SK-N-SH (cell line): Measurements from ENCODE around the gene ANKS1B. TPM values are rescaled to one million over a fixed set of nuclear protein-coding genes. Genes with fewer than 3 reads are reported as not detected.

ENCODE experiments used
- CTCF ChIA-PET: fragments of 300-600, 350-600 bp; formaldehyde crosslinking; extraction: SDS; loops from one replicate; lab custom pipeline; 2021; lab: Yijun Ruan, JAX
- POLR2A ChIA-PET: fragments of 350-600 bp; sonication (Branson Sonifier 250); formaldehyde crosslinking; extraction: SDS; loops from one replicate; lab custom pipeline; 2020; ENCODE audit warnings: antibody characterized with exemption, inconsistent platforms; lab: Yijun Ruan, JAX
- DNase-seq: peaks from one replicate; pipeline ENCODE4 v3.0.0; 2012
- H2AFZ ChIP-seq: fragments of 200-600 bp; sonication (generic); 2 replicates; pipeline ENCODE4 v1.8.1; 2016; ENCODE audit warnings: antibody characterized with exemption, mild to moderate bottlenecking, low read depth
- H3F3A ChIP-seq: fragments of 200-600 bp; sonication (generic); replicated peaks from 2 replicates; pipeline ENCODE3; 2016; ENCODE audit warnings: antibody characterized with exemption, mild to moderate bottlenecking; ENCODE audit not compliant: insufficient read depth
- H3K27ac ChIP-seq, 2 experiments: fragments of 200-500 bp in 1 of 2; fragments of 200-600 bp in 1 of 2; sonication (Bioruptor generic) in 1 of 2; sonication (generic), shearing (Covaris generic) in 1 of 2; 2 replicates each; pipeline versions ENCODE4 v1.5.1 to v1.6.1; 2014 to 2016; ENCODE audit warnings: low read depth in 2 of 2, inconsistent platforms in 1 of 2, low read length in 1 of 2, mild to moderate bottlenecking in 1 of 2, mixed read lengths in 1 of 2
- H3K27me3 ChIP-seq: fragments of 200-600 bp; sonication (generic), shearing (Covaris generic); 2 replicates; pipeline ENCODE4 v1.6.1; 2016; ENCODE audit warnings: mixed run types; ENCODE audit not compliant: insufficient read depth
- H3K36me3 ChIP-seq, 2 experiments: fragments of 200-500 bp in 1 of 2; fragments of 200-600 bp in 1 of 2; sonication (Bioruptor generic) in 1 of 2; sonication (generic) in 1 of 2; replicated peaks in 1 of 2; 2 replicates each; pipeline versions ENCODE3 to v1.5.1; 2014 to 2016; ENCODE audit warnings: low read length in 1 of 2, mild to moderate bottlenecking in 1 of 2; ENCODE audit not compliant: insufficient read depth in 2 of 2, control insufficient read depth in 1 of 2
- H3K4me1 ChIP-seq, 2 experiments: fragments of 200-500 bp in 1 of 2; fragments of 200-600 bp in 1 of 2; sonication (Bioruptor generic) in 1 of 2; sonication (generic), shearing (Covaris generic) in 1 of 2; 2 replicates each; pipeline versions ENCODE4 v1.5.1 to v1.6.1; 2014 to 2016; ENCODE audit warnings: low read depth in 1 of 2, low read length in 1 of 2, mixed run types in 1 of 2; ENCODE audit not compliant: insufficient read depth in 2 of 2, control insufficient read depth in 1 of 2
- H3K4me2 ChIP-seq: fragments of 200-600 bp; sonication (generic), shearing (Covaris generic); 2 replicates; pipeline ENCODE4 v1.6.1; 2017; ENCODE audit warnings: mixed run types
- H3K4me3 ChIP-seq, 2 experiments: fragments of 200-500 bp in 1 of 2; fragments of 200-600 bp in 1 of 2; sonication (Bioruptor generic) in 1 of 2; sonication (generic), shearing (Covaris generic) in 1 of 2; 2 replicates each; pipeline versions ENCODE4 v1.5.1 to v1.8.1; 2014 to 2016; ENCODE audit warnings: low read depth in 2 of 2, inconsistent platforms in 1 of 2, low read length in 1 of 2, mild to moderate bottlenecking in 1 of 2, mixed read lengths in 1 of 2, moderate library complexity in 1 of 2
- H3K79me2 ChIP-seq: fragments of 200-600 bp; sonication (generic); 2 replicates; pipeline ENCODE4 v1.8.1; 2017; ENCODE audit warnings: mild to moderate bottlenecking; ENCODE audit not compliant: insufficient read depth
- H3K9ac ChIP-seq: fragments of 200-600 bp; sonication (generic); 2 replicates; pipeline ENCODE4 v1.6.1; 2017; ENCODE audit warnings: mixed run types
- H3K9me2 ChIP-seq: fragments of 200-600 bp; sonication (generic); 2 replicates; pipeline ENCODE4 v1.6.1; 2017; ENCODE audit warnings: mixed run types
- H3K9me3 ChIP-seq: fragments of 200-600 bp; sonication (generic); 2 replicates; pipeline ENCODE4 v1.6.1; 2017; ENCODE audit warnings: mixed run types, mild to moderate bottlenecking, moderate library complexity
- H4K20me1 ChIP-seq: fragments of 200-600 bp; sonication (generic); 2 replicates; pipeline ENCODE4 v1.6.1; 2017; ENCODE audit warnings: mild to moderate bottlenecking, mixed run types; ENCODE audit not compliant: insufficient read depth
- EP300 ChIP-seq, 2 experiments: IDR thresholded peaks; 2 replicates each; pipeline versions ENCODE4 v1.4.0 to v1.6.1; 2012; ENCODE audit warnings: borderline replicate concordance in 1 of 2, low read depth in 1 of 2, low read length in 1 of 2
- FOXJ3 ChIP-seq: sonication (generic); formaldehyde crosslinking; IDR thresholded peaks from 2 replicates; pipeline ENCODE4 v1.5.1; 2020; ENCODE audit warnings: mild to moderate bottlenecking, missing genetic modification reagents
- FOXM1 ChIP-seq: IDR thresholded peaks from 2 replicates; pipeline ENCODE4 v1.4.0; 2012; ENCODE audit warnings: low read depth, mild to moderate bottlenecking
- GABPA ChIP-seq: IDR thresholded peaks from 2 replicates; pipeline ENCODE4 v1.4.0; 2012; ENCODE audit warnings: low read depth, mild to moderate bottlenecking
- GATA2 ChIP-seq: sonication (generic); formaldehyde crosslinking; IDR thresholded peaks from 2 replicates; pipeline ENCODE4 v1.5.0; 2020; ENCODE audit warnings: mild to moderate bottlenecking, missing genetic modification reagents
- JUND ChIP-seq: IDR thresholded peaks from 2 replicates; pipeline ENCODE4 v1.4.0; 2012
- MEF2A ChIP-seq: IDR thresholded peaks from 2 replicates; pipeline ENCODE4 v1.4.0; 2012; ENCODE audit warnings: low read depth, borderline replicate concordance
- NFIC ChIP-seq: IDR thresholded peaks from 2 replicates; pipeline ENCODE4 v1.4.0; 2012; ENCODE audit warnings: borderline replicate concordance
- POLR2AphosphoS5 ChIP-seq: IDR thresholded peaks from 2 replicates; pipeline ENCODE4 v1.6.1; 2012; ENCODE audit warnings: low read depth, low read length
- RAD21 ChIP-seq: IDR thresholded peaks from 2 replicates; pipeline ENCODE4 v1.6.1; 2012; ENCODE audit warnings: mild to moderate bottlenecking, low read length
- RFX5 ChIP-seq: IDR thresholded peaks from 2 replicates; pipeline ENCODE4 v1.6.1; 2012; ENCODE audit warnings: mild to moderate bottlenecking, improper control_type of control experiment, low read length
- SMC3 ChIP-seq: IDR thresholded peaks from 2 replicates; pipeline ENCODE4 v1.6.1; 2012; ENCODE audit warnings: low read depth, low read length, improper control_type of control experiment
- TAF1 ChIP-seq: IDR thresholded peaks from 2 replicates; pipeline ENCODE4 v1.6.1; 2012; ENCODE audit warnings: low read depth, mild to moderate bottlenecking, low read length, moderate library complexity, borderline replicate concordance
- TCF12 ChIP-seq: IDR thresholded peaks from 2 replicates; pipeline ENCODE4 v1.4.0; 2012
- TEAD4 ChIP-seq: IDR thresholded peaks from 2 replicates; pipeline ENCODE4 v1.4.0; 2012; ENCODE audit warnings: mild to moderate bottlenecking, borderline replicate concordance; ENCODE audit not compliant: insufficient read depth
- WGBS: methylation state at CpG from one replicate; pipeline ENCODE4 v1.1.6; 2017; ENCODE audit warnings: low lambda C conversion rate; 5-methylcytosine and 5-hydroxymethylcytosine counted together
- polyA plus RNA-seq, 3 experiments: library from polyadenylated mRNA; depleted of rRNA; stranded (reverse); fragments of >200 nt; gene quantifications; 2 replicates each; pipeline ENCODE4 v1.2.3, GENCODE V29; 2012
- TF ChIP-seq, protein P1 (sequence below): IDR thresholded peaks from 2 replicates; pipeline ENCODE4; 2012
- TF ChIP-seq, protein P2 (sequence below): fragments of 200-600 bp; sonication (generic); IDR thresholded peaks from 2 replicates; pipeline ENCODE4 v1.6.1; 2017; ENCODE audit warnings: antibody characterized with exemption, mild to moderate bottlenecking, moderate library complexity
- TF ChIP-seq, protein P3 (sequence below): fragments of 150-350 bp; IDR thresholded peaks from 2 replicates; pipeline ENCODE4 v1.6.1; 2017; ENCODE audit warnings: antibody characterized with exemption, low read length, low read depth, borderline replicate concordance
- TF ChIP-seq, protein P4 (sequence below): IDR thresholded peaks from 2 replicates; pipeline ENCODE4 v1.4.0; 2012; ENCODE audit warnings: low read depth, borderline replicate concordance

Gene ANKS1B
- polyA plus RNA-seq, 1 of the 3 experiments (the other 2 are of a cell fraction), result 1.8 TPM

DNA sequence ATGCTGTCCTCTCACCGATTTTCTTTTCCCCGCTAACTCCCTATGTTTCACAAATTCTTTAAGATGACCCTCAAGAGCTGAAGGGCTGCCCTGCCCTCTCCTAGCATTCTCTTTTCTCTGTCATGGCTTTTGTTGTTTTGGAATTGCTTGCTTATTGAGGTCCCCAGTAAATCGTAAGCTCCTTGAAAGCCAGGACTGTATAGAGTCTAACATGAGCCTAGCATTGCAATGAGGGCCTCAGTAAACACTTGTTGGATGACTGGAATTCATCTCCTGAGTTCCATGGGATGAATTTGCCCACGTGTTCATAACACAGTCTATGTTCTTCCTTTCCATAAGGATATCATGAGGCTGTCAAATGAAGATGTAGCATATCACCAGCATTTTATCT, 1247.4 kb downstream of the ANKS1B start:
- H3K79me2 ChIP-seq, result no peaks in the 10 kb centered on the region
- H3K4me2 ChIP-seq, result no peak overlapping the region
- no peaks in the 10 kb centered on the region for H3K27me3 ChIP-seq
- POLR2A ChIA-PET, result no interaction called here
- DNase-seq, result no peak
- no peaks in the 10 kb centered on the region for H3F3A ChIP-seq
- H2AFZ ChIP-seq, result no peak overlapping the region
- WGBS, result 45% methylated on average over 4 of the region's 4 CpGs
- H3K36me3 ChIP-seq, result peaks cover 6 to 11% of the 10 kb centered on the region in 2 experiments
- H3K9me3 ChIP-seq, result no peaks in the 10 kb centered on the region
- TF ChIP-seq, protein P1, sequence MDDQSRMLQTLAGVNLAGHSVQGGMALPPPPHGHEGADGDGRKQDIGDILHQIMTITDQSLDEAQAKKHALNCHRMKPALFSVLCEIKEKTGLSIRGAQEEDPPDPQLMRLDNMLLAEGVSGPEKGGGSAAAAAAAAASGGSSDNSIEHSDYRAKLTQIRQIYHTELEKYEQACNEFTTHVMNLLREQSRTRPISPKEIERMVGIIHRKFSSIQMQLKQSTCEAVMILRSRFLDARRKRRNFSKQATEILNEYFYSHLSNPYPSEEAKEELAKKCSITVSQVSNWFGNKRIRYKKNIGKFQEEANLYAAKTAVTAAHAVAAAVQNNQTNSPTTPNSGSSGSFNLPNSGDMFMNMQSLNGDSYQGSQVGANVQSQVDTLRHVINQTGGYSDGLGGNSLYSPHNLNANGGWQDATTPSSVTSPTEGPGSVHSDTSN, result no peak
- TF ChIP-seq, protein P2, sequence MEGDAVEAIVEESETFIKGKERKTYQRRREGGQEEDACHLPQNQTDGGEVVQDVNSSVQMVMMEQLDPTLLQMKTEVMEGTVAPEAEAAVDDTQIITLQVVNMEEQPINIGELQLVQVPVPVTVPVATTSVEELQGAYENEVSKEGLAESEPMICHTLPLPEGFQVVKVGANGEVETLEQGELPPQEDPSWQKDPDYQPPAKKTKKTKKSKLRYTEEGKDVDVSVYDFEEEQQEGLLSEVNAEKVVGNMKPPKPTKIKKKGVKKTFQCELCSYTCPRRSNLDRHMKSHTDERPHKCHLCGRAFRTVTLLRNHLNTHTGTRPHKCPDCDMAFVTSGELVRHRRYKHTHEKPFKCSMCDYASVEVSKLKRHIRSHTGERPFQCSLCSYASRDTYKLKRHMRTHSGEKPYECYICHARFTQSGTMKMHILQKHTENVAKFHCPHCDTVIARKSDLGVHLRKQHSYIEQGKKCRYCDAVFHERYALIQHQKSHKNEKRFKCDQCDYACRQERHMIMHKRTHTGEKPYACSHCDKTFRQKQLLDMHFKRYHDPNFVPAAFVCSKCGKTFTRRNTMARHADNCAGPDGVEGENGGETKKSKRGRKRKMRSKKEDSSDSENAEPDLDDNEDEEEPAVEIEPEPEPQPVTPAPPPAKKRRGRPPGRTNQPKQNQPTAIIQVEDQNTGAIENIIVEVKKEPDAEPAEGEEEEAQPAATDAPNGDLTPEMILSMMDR, result no peak
- no peak for TF ChIP-seq POLR2AphosphoS5
- TF ChIP-seq SMC3, result no peak
- no peak for TF ChIP-seq GATA2 (CRISPR knock-in tag)
- no peak for TF ChIP-seq NFIC
- no peak for TF ChIP-seq FOXJ3 (CRISPR knock-in tag)
- no peak for TF ChIP-seq GABPA
- TF ChIP-seq, protein P3, sequence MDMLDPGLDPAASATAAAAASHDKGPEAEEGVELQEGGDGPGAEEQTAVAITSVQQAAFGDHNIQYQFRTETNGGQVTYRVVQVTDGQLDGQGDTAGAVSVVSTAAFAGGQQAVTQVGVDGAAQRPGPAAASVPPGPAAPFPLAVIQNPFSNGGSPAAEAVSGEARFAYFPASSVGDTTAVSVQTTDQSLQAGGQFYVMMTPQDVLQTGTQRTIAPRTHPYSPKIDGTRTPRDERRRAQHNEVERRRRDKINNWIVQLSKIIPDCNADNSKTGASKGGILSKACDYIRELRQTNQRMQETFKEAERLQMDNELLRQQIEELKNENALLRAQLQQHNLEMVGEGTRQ, result no peak
- H3K4me1 ChIP-seq, result peaks cover 10 to 18% of the 10 kb centered on the region in 2 experiments; a peak in 3 of 4 replicates
- H4K20me1 ChIP-seq, result no peaks in the 10 kb centered on the region
- CTCF ChIA-PET, result interaction anchor here (0.7 to 1.6 kb wide), 5 partner anchors 12 to 261 kb away, joined by 3 to 6 read pairs (median 4); no protein-coding TSS in a partner anchor
- H3K9me2 ChIP-seq, result no peaks in the 10 kb centered on the region
- peak overlapping the region in 1 of 2 experiments; percentile 39; a peak in 1 of 4 replicates for H3K27ac ChIP-seq
- H3K4me3 ChIP-seq, result no peak overlapping the region
- no peak overlapping the region for H3K9ac ChIP-seq

DNA sequence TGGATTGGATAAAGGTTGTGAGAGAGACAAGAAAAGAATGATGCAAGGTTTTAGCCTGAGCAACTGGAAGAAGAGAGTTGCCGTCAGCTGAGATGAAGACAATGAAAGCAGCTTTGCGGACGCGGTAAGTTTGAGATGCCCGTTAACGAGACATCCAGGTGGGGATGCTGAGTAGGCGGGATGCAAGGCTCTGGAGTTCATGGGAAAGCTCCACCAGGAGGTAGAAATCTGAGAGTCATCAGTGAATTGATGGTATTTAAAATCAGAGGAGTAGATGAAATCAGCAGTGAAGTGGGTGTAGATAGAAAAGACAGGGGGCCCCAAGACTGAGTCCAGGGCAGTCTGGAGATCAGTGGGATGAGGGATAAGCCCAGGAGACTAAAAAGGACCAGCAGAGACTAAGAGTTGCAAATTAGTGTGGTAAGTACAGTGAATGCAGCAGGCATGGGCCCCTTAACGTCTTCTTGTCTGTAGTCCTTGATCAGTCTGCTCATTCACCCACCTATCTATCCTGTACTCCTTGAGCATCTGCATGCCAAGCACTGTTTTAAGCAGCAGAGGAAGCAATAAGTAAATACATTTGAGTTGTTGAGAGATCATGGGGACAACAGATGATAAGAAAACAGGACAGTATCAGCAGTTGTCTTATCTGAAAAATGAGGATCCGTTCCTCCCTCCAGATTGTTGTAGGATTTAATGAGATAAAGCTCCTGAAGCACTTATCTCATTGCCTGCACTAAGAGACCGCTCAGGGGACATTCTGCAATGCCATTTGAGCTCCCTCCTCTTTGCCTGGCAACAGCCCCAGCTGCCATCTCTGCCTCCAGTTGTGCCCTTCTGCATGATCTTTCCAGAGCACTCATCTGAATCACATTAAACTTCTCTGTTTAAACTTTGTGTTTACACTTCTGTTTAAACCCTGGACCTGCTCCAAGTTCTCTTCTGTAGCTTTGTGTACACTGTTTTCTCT, 1248.1 kb downstream of the ANKS1B start:
- peak; percentile 71 for DNase-seq
- Histone ChIP-seq H3K4me2 (no peak overlapping the region), H3K36me3 (peaks cover 12 to 15% of the 10 kb centered on the region in 2 experiments), H3K9me2 (no peaks in the 10 kb centered on the region), H3K79me2 (no peaks in the 10 kb centered on the region), H3F3A (no peaks in the 10 kb centered on the region), H3K4me3 (no peak overlapping the region), H3K9ac (no peak overlapping the region), H3K9me3 (no peaks in the 10 kb centered on the region), H3K27ac (peak overlapping the region in 1 of 2 experiments; percentile 39; a peak in 1 of 4 replicates), H3K27me3 (no peaks in the 10 kb centered on the region), H2AFZ (no peak overlapping the region), H4K20me1 (no peaks in the 10 kb centered on the region), H3K4me1 (peaks cover 10 to 18% of the 10 kb centered on the region in 2 experiments; a peak in 3 of 4 replicates)
- CTCF ChIA-PET, result interaction anchor here (0.7 to 1.6 kb wide), 8 partner anchors 11 to 262 kb away, joined by 3 to 6 read pairs (median 4); no protein-coding TSS in a partner anchor
- POLR2A ChIA-PET, result no interaction called here
- WGBS, result 80% methylated on average over 10 of the region's 10 CpGs
- TF ChIP-seq, protein P1, result no peak
- TF ChIP-seq, protein P4, sequence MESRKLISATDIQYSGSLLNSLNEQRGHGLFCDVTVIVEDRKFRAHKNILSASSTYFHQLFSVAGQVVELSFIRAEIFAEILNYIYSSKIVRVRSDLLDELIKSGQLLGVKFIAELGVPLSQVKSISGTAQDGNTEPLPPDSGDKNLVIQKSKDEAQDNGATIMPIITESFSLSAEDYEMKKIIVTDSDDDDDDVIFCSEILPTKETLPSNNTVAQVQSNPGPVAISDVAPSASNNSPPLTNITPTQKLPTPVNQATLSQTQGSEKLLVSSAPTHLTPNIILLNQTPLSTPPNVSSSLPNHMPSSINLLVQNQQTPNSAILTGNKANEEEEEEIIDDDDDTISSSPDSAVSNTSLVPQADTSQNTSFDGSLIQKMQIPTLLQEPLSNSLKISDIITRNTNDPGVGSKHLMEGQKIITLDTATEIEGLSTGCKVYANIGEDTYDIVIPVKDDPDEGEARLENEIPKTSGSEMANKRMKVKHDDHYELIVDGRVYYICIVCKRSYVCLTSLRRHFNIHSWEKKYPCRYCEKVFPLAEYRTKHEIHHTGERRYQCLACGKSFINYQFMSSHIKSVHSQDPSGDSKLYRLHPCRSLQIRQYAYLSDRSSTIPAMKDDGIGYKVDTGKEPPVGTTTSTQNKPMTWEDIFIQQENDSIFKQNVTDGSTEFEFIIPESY, result no peak
- TF ChIP-seq RFX5, result peak; percentile 92
- peak in 1 of 2 experiments; percentile 80; a peak in 2 of 4 replicates for TF ChIP-seq EP300 (IDR thresholded peaks at IDR 0.05; ENCODE audit: borderline replicate concordance in 1 of 2, low read depth in 1 of 2, low read length in 1 of 2)
- TF ChIP-seq GABPA, result no peak
- TF ChIP-seq JUND, result no peak
- TF ChIP-seq TAF1, result no peak
- TF ChIP-seq TCF12, result no peak
- peak; percentile 79; the same call in 1 of the 2 replicates for TF ChIP-seq FOXJ3 (CRISPR knock-in tag)
- TF ChIP-seq RAD21, result no peak
- no peak for TF ChIP-seq FOXM1
- TF ChIP-seq MEF2A, result no peak
- TF ChIP-seq TEAD4, result no peak
